ENCODE data around the gene CEACAM7.

Gene CEACAM7

DNA sequence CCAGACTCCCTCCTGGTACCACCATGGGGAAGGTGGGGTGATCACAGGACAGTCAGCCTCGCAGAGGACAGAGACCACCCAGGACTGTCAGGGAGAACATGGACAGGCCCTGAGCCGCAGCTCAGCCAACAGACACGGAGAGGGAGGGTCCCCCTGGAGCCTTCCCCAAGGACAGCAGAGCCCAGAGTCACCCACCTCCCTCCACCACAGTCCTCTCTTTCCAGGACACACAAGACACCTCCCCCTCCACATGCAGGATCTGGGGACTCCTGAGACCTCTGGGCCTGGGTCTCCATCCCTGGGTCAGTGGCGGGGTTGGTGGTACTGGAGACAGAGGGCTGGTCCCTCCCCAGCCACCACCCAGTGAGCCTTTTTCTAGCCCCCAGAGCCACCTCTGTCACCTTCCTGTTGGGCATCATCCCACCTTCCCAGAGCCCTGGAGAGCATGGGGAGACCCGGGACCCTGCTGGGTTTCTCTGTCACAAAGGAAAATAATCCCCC lies 19.9 kb upstream of the CEACAM7 start:
- H3K79me1 ChIP-seq (ENCODE audit: low read length): no peaks in the 10 kb centered on the region
- peaks cover 61% of the 10 kb centered on the region for H3K9me3 ChIP-seq (ENCODE audit: insufficient read depth, low read depth, low read length)
- H3K27me3 ChIP-seq (ENCODE audit: insufficient read depth, low read length): no peaks in the 10 kb centered on the region
- H4K91ac ChIP-seq (ENCODE audit: low read depth, low read length): no peak overlapping the region
- DNase-seq: no peak
- H2AK5ac ChIP-seq (ENCODE audit: low read length): no peak overlapping the region
- H2AFZ ChIP-seq (ENCODE audit: insufficient read depth, low read length, poor library complexity): no peak overlapping the region
- H2BK120ac ChIP-seq (ENCODE audit: insufficient read depth, low read length, poor library complexity): no peak overlapping the region
- no peaks in the 10 kb centered on the region for H3K4me1 ChIP-seq (ENCODE audit: control insufficient read depth in 1 of 2, insufficient read depth in 2 of 2, low read length in 2 of 2)
- no peak overlapping the region for H3K4me2 ChIP-seq (ENCODE audit: low read length)
- H3K36me3 ChIP-seq (ENCODE audit: control insufficient read depth in 1 of 2, insufficient read depth in 2 of 2, low read length in 2 of 2): no peaks in the 10 kb centered on the region
- H3K9ac ChIP-seq (ENCODE audit: low read length): no peak overlapping the region
- no peak overlapping the region for H3K4ac ChIP-seq (ENCODE audit: low read depth, low read length)
- H3K27ac ChIP-seq (ENCODE audit: low read depth, low read length): no peak overlapping the region
- no peaks in the 10 kb centered on the region for H3K79me2 ChIP-seq (ENCODE audit: control insufficient read depth, insufficient read depth, low read length, poor library complexity)
- H3K14ac ChIP-seq (ENCODE audit: low read length): no peak overlapping the region
- no peak overlapping the region for H3K4me3 ChIP-seq (ENCODE audit: low read depth, low read length)
- H4K12ac ChIP-seq (ENCODE audit: low read depth, low read length): no peak overlapping the region
- WGBS (ENCODE audit: extremely low coverage, insufficient coverage, insufficient read length): no CpG with 5 or more reads among the region's 5 CpGs
- no peak overlapping the region for H2BK12ac ChIP-seq (ENCODE audit: low read length)
- no peak overlapping the region for H2BK5ac ChIP-seq (ENCODE audit: low read depth, low read length, poor library complexity)
- H3K23ac ChIP-seq (ENCODE audit: low read length): no peak overlapping the region
- H4K8ac ChIP-seq (ENCODE audit: low read depth, low read length): no peak overlapping the region
- H3K18ac ChIP-seq (ENCODE audit: low read length): no peak overlapping the region

DNA sequence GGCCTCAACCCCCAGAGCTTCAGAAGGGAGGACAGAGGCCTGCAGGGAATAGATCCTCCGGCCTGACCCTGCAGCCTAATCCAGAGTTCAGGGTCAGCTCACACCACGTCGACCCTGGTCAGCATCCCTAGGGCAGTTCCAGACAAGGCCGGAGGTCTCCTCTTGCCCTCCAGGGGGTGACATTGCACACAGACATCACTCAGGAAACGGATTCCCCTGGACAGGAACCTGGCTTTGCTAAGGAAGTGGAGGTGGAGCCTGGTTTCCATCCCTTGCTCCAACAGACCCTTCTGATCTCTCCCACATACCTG lies 19.4 kb upstream of the CEACAM7 start:
- no peak overlapping the region for H3K27ac ChIP-seq (ENCODE audit: low read depth, low read length)
- H3K36me3 ChIP-seq (ENCODE audit: control insufficient read depth in 1 of 2, insufficient read depth in 2 of 2, low read length in 2 of 2): no peaks in the 10 kb centered on the region
- no peak overlapping the region for H3K23ac ChIP-seq (ENCODE audit: low read length)
- H3K9ac ChIP-seq (ENCODE audit: low read length): no peak overlapping the region
- no peak for DNase-seq
- no peak overlapping the region for H2AK5ac ChIP-seq (ENCODE audit: low read length)
- no peak overlapping the region for H4K91ac ChIP-seq (ENCODE audit: low read depth, low read length)
- no peak overlapping the region for H3K18ac ChIP-seq (ENCODE audit: low read length)
- H3K4ac ChIP-seq (ENCODE audit: low read depth, low read length): no peak overlapping the region
- H3K79me1 ChIP-seq (ENCODE audit: low read length): no peaks in the 10 kb centered on the region
- H3K79me2 ChIP-seq (ENCODE audit: control insufficient read depth, insufficient read depth, low read length, poor library complexity): no peaks in the 10 kb centered on the region
- H3K4me1 ChIP-seq (ENCODE audit: control insufficient read depth in 1 of 2, insufficient read depth in 2 of 2, low read length in 2 of 2): no peaks in the 10 kb centered on the region
- H2BK12ac ChIP-seq (ENCODE audit: low read length): no peak overlapping the region
- no peak overlapping the region for H3K4me2 ChIP-seq (ENCODE audit: low read length)
- H4K12ac ChIP-seq (ENCODE audit: low read depth, low read length): no peak overlapping the region
- peaks cover 62% of the 10 kb centered on the region for H3K9me3 ChIP-seq (ENCODE audit: insufficient read depth, low read depth, low read length)
- H2AFZ ChIP-seq (ENCODE audit: insufficient read depth, low read length, poor library complexity): no peak overlapping the region
- no peak overlapping the region for H4K8ac ChIP-seq (ENCODE audit: low read depth, low read length)
- H3K14ac ChIP-seq (ENCODE audit: low read length): no peak overlapping the region
- H2BK5ac ChIP-seq (ENCODE audit: low read depth, low read length, poor library complexity): no peak overlapping the region
- H3K27me3 ChIP-seq (ENCODE audit: insufficient read depth, low read length): no peaks in the 10 kb centered on the region
- H3K4me3 ChIP-seq (ENCODE audit: low read depth, low read length): no peak overlapping the region
- no CpG with 5 or more reads among the region's 5 CpGs for WGBS (ENCODE audit: extremely low coverage, insufficient coverage, insufficient read length)
- H2BK120ac ChIP-seq (ENCODE audit: insufficient read depth, low read length, poor library complexity): no peak overlapping the region

DNA sequence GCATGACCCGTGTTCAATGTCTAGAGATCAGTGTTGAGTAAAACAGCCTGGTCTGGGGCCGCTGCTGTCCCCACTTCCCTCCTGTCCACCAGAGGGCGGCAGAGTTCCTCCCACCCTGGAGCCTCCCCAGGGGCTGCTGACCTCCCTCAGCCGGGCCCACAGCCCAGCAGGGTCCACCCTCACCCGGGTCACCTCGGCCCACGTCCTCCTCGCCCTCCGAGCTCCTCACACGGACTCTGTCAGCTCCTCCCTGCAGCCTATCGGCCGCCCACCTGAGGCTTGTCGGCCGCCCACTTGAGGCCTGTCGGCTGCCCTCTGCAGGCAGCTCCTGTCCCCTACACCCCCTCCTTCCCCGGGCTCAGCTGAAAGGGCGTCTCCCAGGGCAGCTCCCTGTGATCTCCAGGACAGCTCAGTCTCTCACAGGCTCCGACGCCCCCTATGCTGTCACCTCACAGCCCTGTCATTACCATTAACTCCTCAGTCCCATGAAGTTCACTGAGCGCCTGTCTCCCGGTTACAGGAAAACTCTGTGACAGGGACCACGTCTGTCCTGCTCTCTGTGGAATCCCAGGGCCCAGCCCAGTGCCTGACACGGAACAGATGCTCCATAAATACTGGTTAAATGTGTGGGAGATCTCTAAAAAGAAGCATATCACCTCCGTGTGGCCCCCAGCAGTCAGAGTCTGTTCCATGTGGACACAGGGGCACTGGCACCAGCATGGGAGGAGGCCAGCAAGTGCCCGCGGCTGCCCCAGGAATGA lies 18.9 kb upstream of the CEACAM7 start:
- Histone ChIP-seq H3K9ac (ENCODE audit: low read length) (no peak overlapping the region), H2AFZ (ENCODE audit: insufficient read depth, low read length, poor library complexity) (no peak overlapping the region), H3K36me3 (ENCODE audit: control insufficient read depth in 1 of 2, insufficient read depth in 2 of 2, low read length in 2 of 2) (no peaks in the 10 kb centered on the region), H2BK12ac (ENCODE audit: low read length) (no peak overlapping the region), H4K91ac (ENCODE audit: low read depth, low read length) (no peak overlapping the region), H3K79me2 (ENCODE audit: control insufficient read depth, insufficient read depth, low read length, poor library complexity) (no peaks in the 10 kb centered on the region), H3K14ac (ENCODE audit: low read length) (no peak overlapping the region), H3K4me1 (ENCODE audit: control insufficient read depth in 1 of 2, insufficient read depth in 2 of 2, low read length in 2 of 2) (no peaks in the 10 kb centered on the region), H3K18ac (ENCODE audit: low read length) (no peak overlapping the region), H3K4ac (ENCODE audit: low read depth, low read length) (no peak overlapping the region), H4K12ac (ENCODE audit: low read depth, low read length) (no peak overlapping the region), H4K8ac (ENCODE audit: low read depth, low read length) (no peak overlapping the region), H3K79me1 (ENCODE audit: low read length) (no peaks in the 10 kb centered on the region), H2BK5ac (ENCODE audit: low read depth, low read length, poor library complexity) (no peak overlapping the region), H3K27me3 (ENCODE audit: insufficient read depth, low read length) (no peaks in the 10 kb centered on the region), H3K4me2 (ENCODE audit: low read length) (peak overlapping the region; percentile 8), H2BK120ac (ENCODE audit: insufficient read depth, low read length, poor library complexity) (no peak overlapping the region), H3K4me3 (ENCODE audit: low read depth, low read length) (no peak overlapping the region), H3K9me3 (ENCODE audit: insufficient read depth, low read depth, low read length) (peaks cover 60% of the 10 kb centered on the region), H3K23ac (ENCODE audit: low read length) (no peak overlapping the region), H3K27ac (ENCODE audit: low read depth, low read length) (no peak overlapping the region), H2AK5ac (ENCODE audit: low read length) (no peak overlapping the region)
- DNase-seq: peak in 1 of 2 donors; percentile 19
- no CpG with 5 or more reads among the region's 26 CpGs for WGBS (ENCODE audit: extremely low coverage, insufficient coverage, insufficient read length)

DNA sequence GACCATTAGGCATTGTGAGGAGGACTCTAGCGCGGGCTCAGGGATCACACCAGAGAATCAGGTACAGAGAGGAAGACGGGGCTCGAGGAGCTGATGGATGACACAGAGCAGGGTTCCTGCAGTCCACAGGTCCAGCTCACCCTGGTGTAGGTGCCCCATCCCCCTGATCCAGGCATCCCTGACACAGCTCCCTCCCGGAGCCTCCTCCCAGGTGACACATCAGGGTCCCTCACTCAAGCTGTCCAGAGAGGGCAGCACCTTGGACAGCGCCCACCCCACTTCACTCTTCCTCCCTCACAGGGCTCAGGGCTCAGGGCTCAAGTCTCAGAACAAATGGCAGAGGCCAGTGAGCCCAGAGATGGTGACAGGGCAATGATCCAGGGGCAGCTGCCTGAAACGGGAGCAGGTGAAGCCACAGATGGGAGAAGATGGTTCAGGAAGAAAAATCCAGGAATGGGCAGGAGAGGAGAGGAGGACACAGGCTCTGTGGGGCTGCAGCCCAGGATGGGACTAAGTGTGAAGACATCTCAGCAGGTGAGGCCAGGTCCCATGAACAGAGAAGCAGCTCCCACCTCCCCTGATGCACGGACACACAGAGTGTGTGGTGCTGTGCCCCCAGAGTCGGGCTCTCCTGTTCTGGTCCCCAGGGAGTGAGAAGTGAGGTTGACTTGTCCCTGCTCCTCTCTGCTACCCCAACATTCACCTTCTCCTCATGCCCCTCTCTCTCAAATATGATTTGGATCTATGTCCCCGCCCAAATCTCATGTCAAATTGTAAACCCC lies 17.5 kb upstream of the CEACAM7 start:
- no peak overlapping the region for H3K14ac ChIP-seq (ENCODE audit: low read length)
- no peak overlapping the region for H4K8ac ChIP-seq (ENCODE audit: low read depth, low read length)
- no peak overlapping the region for H3K9ac ChIP-seq (ENCODE audit: low read length)
- no peaks in the 10 kb centered on the region for H3K79me2 ChIP-seq (ENCODE audit: control insufficient read depth, insufficient read depth, low read length, poor library complexity)
- no peak overlapping the region for H3K23ac ChIP-seq (ENCODE audit: low read length)
- no peak overlapping the region for H2AK5ac ChIP-seq (ENCODE audit: low read length)
- no peak overlapping the region for H4K91ac ChIP-seq (ENCODE audit: low read depth, low read length)
- no peak overlapping the region for H2BK12ac ChIP-seq (ENCODE audit: low read length)
- no CpG with 5 or more reads among the region's 10 CpGs for WGBS (ENCODE audit: extremely low coverage, insufficient coverage, insufficient read length)
- peak in 1 of 2 donors; percentile 46 for DNase-seq
- H3K27me3 ChIP-seq (ENCODE audit: insufficient read depth, low read length): no peaks in the 10 kb centered on the region
- H3K27ac ChIP-seq (ENCODE audit: low read depth, low read length): no peak overlapping the region
- no peak overlapping the region for H2AFZ ChIP-seq (ENCODE audit: insufficient read depth, low read length, poor library complexity)
- peaks cover 62% of the 10 kb centered on the region for H3K9me3 ChIP-seq (ENCODE audit: insufficient read depth, low read depth, low read length)
- no peak overlapping the region for H2BK5ac ChIP-seq (ENCODE audit: low read depth, low read length, poor library complexity)
- no peak overlapping the region for H4K12ac ChIP-seq (ENCODE audit: low read depth, low read length)
- no peak overlapping the region for H2BK120ac ChIP-seq (ENCODE audit: insufficient read depth, low read length, poor library complexity)
- no peak overlapping the region for H3K4me2 ChIP-seq (ENCODE audit: low read length)
- no peak overlapping the region for H3K18ac ChIP-seq (ENCODE audit: low read length)
- no peak overlapping the region for H3K4me3 ChIP-seq (ENCODE audit: low read depth, low read length)
- H3K79me1 ChIP-seq (ENCODE audit: low read length): no peaks in the 10 kb centered on the region
- H3K4me1 ChIP-seq (ENCODE audit: control insufficient read depth in 1 of 2, insufficient read depth in 2 of 2, low read length in 2 of 2): no peaks in the 10 kb centered on the region
- H3K4ac ChIP-seq (ENCODE audit: low read depth, low read length): no peak overlapping the region
- no peaks in the 10 kb centered on the region for H3K36me3 ChIP-seq (ENCODE audit: control insufficient read depth in 1 of 2, insufficient read depth in 2 of 2, low read length in 2 of 2)
